Subcutaneous adipose tissue (tissue), 4 donors: ENCODE results near the gene TKTL1. TPM values are rescaled to one million over a fixed set of nuclear protein-coding genes. Genes with fewer than 3 reads are reported as not detected.

Experiments
- CTCF ChIP-seq: fragments of 450-650 bp; IDR thresholded peaks from one replicate; pipeline ENCODE4 v1.5.1; 2016; ENCODE audit warnings: low read depth, mild to moderate bottlenecking, control low read depth, antibody characterized with exemption, moderate library complexity
- total RNA-seq, 4 donors: library from RNA; depleted of rRNA; stranded (reverse); fragments of >200 nt; gene quantifications; one replicate each; pipeline ENCODE4 v1.1.0, GENCODE V29; 2016

Gene TKTL1
- total RNA-seq, 4 donors from 2014 or later: 0.34 to 0.66 TPM; not detected in 2

GRCh38 chrX:154310616-154311536 is 15.3 kb downstream of the TKTL1 start:
- no peak for TF ChIP-seq CTCF

- no peak for TF ChIP-seq CTCF
These were observed 16.5 kb downstream of the TKTL1 start for GRCh38 chrX:154312116-154312515.

- TF ChIP-seq CTCF: no peak
These were observed 17.6 kb downstream of the TKTL1 start for GRCh38 chrX:154313147-154313546.

- TF ChIP-seq CTCF: no peak
These were observed 19.8 kb downstream of the TKTL1 start for GRCh38 chrX:154315416-154315815.

- no peak for TF ChIP-seq CTCF
These were observed 21.9 kb downstream of the TKTL1 start for GRCh38 chrX:154317391-154317995.

GRCh38 chrX:154320406-154320805 is 24.8 kb downstream of the TKTL1 start:
- no peak for TF ChIP-seq CTCF

- no peak for TF ChIP-seq CTCF
These were observed 25.6 kb downstream of the TKTL1 start for GRCh38 chrX:154321152-154321551.
